GM18867 (cell line): ENCODE results near the gene TOR2A.
"Not testable (repeated sequence)": the region's sequence is repeated elsewhere in the genome, so short reads cannot be mapped to it uniquely, and the experiment has no call there.

Source experiments
- ATAC-seq: cut with Tn5 transposase; IDR thresholded peaks from one replicate; pipeline ENCODE4 v1.9.1; 2021; ENCODE audit warnings: mild to moderate bottlenecking, moderate library complexity; ENCODE audit not compliant: unreplicated experiment

The TOR2A gene

DNA sequence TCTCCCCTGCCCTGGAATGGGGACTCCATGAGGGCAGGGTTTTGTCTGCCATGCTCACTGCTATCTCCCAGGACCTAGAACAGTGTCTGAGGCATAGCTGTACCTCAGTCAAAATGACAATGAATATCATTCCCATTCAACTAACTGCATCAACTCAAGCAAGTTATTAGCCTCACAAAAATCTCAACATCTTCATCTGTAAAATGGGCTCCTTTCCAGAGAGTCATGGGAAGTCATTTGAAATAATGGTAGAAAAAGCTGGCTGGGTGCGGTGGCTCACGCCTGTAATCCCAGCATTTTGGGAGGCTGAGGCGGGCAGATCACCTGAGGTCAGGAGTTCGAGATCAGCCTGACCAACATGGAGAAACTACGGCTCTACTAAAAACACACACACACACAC is 34.0 kb upstream of the TOR2A start:
- ATAC-seq, result no peak

DNA sequence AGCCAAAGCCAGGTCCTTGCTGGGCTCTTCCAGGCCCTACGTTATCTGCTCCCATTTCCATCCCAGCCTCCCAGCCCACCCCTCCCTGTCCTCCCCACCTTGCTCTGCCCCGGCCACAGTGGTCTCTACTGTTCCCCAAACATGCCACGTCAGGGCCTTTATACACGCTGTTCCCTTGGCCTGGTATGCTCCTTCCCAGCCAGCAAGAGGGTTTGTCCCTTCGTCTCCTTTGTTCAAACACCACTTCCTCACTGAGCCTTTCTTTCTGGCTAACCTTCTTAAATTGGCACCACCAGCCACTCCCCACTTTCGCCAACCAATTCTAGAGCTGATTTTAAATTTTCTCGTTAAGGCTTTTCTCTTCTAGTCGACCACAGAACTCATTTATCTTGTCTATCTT is 33.6 kb upstream of the TOR2A start:
- no peak for ATAC-seq

DNA sequence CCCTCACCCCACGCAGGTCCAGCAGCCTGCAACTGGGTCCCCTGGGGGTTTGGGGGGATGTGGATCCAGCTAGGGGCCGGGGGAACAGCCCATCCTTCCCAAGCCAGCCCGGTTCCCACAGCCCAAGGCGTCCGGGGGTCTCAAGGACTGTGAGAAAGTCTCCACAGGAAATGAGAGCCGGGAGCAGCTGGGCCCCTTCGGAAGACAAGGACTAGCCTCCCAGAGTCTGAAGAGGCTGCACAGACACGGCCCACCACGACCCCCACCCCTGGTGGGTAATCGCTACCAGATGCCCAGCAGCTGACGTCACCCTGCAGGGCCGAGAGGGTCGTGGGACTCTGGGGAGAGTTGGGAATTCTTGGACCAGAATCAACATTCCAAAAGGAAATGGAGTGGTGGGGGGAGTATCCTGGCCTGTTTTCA is 32.8 kb upstream of the TOR2A start:
- no peak for ATAC-seq

DNA sequence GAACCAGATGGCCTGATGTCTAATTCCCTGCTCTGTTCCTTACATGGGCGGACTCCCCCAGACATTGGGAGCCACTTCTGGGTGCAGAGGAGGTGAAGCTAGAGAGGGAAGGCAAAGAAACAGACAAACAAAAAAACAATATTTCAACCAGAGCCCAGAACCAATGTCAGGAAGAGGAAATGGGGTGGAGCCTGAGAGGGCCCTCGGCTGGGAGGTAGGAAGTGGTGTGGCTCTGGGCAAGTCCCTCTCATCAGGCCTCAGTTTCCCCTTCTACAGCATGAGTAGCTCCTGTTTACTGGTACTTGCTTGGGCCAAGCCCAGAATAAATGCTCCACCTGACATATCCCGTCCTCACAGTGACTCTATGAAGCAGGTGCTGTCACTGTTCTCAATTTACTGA is 32.3 kb upstream of the TOR2A start:
- ATAC-seq, result no peak

DNA sequence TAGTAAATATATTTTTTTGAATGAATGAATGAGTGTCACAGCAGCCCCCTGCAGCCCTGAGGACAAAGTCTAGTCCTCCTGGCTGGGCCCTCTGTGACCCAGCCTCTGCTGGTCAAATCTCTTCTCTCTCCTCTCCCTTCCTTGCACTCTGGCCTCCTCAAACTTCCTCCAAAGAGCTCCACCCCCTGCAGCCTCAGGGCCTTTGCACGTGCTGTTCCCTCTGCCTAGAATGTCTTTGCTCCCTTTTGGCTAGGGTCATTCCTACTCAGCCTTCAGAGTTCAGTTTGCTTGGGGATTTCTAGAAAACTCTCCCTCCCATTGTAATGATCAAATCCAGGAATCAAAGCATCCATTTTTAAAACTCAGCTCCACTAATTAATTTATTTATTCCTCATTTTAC is 30.3 kb upstream of the TOR2A start:
- ATAC-seq, result no peak

DNA sequence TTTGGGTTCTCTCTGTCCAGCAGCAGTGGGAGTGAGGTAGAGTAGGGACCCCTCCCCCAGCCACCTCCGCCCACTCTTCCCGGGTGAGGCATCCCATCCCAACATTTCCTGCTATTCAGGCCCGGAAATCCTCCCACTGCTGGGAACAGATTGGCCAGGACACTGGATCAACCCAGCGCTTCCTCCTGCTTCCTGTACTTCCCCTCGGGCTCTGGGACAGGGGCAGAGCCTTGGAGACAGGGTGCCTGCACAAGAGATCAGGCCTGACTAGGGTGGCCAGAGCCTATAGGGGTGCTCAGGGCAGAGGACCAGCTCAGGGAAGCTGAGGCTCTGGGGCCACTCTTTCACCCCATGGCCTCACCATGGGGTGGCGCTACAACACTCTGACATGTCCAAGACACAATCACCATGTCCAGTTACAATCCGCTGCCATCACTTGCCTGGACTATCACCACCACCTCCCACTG is 28.9 kb upstream of the TOR2A start:
- ATAC-seq, result no peak

DNA sequence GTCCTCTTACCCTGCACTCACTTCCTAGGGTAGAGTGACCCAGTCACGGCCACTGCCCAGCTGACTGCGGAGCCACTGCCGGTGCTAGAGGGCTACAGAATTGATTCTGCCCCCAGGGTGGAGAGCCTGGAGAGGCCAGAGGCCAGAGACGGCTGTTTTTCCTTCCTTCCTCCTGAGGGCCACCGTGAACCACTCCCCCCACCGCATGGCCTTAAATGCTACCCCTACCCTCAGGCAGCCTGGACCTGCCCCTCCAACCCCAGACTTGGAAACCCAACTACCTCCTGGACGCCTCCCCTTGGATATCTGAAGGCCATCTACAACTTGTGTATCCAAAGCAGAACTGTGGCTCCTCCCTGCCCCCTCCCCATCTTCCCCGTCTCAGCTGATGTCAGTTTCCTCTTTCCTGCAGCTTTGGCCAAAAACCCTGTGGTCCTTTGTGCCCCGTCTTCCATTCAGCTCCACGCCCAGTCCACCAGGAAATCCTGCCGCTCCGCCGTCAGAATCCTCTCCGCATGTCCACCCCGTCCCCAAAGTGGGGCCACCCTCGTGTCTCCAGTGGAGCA is 27.1 kb upstream of the TOR2A start:
- no peak for ATAC-seq

DNA sequence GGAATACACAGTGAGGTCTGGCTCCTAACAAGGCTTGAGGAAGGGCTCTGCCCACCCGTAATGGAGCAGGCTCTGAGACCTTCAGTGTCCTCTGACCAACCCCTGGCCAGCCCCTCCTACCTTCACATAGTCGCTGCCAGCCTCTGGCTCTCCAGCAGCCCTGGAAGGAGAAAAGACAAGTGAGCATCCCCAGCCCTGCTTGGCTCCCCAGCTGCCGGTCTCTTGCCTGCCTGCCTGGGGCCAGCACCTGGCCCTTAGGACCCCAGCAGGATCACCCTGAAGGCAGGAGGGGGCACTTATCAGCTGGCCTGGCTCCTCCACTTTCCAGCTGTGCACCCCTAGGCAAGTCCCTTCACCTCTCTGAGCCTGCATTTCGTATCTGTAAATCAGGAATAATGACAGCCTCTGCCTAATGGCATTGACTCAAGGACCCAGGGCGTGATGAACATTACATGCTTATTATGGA is 26.4 kb upstream of the TOR2A start:
- ATAC-seq, result no peak

DNA sequence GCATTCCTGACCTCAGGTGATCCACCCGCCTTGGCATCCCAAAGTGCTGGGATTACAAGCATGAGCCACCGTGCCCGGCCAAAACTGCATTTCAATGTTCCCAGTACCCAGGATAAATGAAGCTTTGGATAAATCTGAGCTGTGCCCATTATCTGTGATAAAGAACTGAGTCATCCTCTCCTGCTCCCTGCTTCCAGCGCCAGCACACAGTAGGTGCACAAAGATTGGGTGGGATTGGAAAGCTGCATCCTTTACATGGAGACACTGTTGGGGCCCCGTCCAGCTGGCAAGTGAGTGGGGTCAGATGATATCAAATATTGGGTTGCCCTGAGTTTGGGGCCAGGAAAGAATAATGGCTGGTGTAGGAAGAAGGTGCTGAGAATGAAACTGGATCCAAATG is 26.0 kb upstream of the TOR2A start:
- no peak for ATAC-seq

DNA sequence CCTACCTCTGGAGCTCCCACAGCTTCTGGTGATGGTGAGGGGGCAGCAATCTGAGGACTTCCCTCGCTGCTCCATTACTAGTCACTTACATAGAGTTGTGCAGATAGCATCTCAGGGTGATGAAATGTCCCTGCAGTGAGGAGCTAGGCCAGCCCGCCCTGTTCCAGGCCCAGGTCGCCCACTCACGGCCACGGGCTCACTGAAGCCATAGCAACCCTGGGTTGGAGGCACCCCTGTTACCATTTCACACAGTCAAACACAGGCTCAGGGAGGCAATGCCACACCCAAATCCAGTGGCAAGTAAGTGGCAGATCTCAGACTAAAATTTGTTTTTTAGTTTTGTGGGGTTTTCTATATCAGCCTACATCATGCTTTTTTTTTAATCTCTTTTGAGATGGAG is 23.7 kb upstream of the TOR2A start:
- ATAC-seq, result no peak

DNA sequence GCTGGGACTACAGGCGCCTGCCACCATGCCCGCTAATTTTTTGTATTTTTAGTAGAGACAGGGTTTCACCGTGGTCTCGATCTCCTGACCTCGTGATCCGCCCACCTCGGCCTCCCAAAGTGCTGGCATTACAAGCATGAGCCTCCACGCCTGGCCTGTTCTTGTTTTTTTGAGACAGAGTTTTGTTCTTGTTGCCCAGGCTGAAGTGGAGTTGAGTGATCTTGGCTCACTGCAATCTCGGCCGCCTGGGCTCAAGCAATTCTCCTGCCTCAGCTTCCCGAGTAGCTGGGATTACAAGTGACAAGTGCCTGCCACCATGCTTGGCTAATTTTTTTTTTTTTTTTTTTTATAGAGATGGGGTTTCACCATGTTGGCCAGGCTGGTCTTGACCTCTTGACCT is 21.7 kb upstream of the TOR2A start:
- not testable (repeated sequence) for ATAC-seq

DNA sequence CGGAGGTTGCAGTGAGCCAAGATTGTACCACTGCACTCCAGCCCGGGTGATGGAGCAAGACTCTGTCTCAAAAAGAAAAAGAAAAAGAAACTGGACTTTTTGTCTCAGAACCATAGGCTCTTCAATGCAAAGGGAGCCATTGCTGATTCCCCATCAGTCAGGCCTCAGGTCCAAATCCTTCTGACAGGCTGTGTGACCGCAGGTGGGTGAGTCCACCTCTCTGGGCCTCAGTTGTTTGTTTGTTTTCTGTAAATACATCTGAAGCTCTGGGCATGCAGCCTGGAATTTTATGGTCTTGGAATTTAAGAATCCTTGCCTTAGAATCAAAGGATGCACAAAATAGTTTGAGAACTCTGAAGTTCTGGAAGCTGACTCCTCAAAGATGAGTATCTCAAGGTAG is 21.1 kb upstream of the TOR2A start:
- no peak for ATAC-seq

DNA sequence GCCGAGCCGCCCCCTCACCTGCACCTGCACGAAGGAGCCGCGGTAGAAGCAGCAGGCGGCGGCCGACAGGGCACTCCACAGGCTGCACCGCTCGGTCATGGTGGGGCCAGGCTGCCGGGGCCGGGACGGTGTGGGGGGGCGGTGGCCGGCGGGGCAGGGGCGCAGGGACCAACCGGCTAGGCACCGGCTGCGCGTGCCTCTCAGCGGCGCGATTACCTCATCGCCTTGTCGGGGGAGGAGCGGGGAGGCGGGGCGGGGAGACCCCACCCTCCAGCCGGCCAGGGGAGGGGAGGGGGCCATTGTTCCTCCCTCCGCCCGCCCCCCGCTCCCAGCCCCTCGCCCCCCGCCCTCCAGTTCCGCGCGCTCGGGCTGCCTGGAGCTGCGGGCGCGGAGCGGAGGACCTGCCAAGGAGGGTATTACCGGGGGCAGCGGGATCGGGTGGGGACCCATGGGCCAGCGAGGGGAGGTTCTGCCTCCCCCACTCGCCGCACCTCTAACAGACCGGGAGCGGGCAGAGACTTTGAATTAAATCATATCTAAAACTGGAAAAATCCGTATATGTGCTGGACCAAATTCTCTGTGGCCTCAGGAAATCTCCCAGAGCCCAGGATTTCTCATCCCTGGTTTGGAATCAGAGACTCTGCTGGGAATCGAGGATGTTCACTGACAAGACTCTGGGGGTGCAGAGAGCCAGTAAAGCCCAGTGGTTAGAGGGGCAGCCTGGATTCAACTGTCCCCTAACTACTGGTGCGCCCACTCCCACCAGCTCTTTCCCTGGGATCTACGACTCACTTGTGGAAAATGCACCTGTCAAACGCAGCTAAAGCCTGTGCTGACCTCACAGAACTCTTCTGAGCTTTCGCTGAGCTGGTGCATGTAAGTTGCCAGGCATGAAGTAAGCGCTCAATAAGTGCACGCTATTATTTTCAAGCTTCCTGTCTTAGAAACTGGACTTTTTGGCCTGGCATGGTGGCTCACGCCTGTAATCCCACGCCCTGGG is 20.3 kb upstream of the TOR2A start:
- ATAC-seq, result no peak

DNA sequence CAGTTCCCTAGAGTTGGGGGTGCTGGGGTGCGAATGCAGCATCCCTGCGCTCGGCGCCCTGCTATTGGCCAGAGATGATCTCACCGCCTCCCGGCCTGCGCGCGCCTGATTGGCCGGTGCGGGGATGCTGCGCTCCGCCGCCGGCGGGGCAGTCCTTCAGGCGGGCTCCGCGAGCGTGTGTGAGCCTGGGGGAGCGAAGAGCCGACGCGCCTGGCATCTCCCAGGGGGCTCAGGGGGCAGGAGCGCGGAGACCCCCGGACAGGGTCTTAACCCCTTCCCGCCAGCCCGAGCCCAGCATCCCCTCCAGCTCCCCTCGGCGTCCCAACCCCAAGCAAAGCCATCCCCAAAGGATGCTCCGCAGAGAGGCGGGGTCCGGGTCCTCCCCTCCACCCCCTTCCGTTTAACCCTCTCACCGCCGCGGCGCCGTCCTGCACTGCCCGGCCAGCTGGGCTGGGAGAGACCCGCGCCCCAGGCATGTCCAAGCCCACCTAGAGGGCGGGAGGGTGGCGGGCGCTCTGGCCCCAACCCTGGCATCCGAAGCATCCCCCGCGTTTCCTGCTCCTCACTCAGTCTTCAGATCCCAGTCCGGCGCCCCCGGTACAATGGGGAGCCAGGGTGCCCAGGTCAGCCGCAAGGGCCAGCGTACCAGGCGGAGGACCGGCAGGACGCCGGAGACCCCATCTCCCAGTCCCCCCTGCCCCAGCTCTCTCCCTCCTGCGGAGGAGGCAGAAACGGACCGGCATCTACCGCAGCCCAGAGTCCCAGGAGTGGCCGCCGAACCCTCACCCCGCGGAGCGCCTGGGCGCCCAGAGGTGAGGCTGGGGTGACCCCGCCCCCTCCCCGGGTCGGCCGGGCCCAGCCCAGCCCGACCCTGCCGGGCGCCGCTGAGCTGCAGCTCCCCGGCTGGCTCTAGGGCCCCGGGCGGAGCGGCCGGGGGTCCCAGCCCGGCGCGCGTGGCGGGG is 19.3 kb upstream of the TOR2A start:
- ATAC-seq, result no peak

DNA sequence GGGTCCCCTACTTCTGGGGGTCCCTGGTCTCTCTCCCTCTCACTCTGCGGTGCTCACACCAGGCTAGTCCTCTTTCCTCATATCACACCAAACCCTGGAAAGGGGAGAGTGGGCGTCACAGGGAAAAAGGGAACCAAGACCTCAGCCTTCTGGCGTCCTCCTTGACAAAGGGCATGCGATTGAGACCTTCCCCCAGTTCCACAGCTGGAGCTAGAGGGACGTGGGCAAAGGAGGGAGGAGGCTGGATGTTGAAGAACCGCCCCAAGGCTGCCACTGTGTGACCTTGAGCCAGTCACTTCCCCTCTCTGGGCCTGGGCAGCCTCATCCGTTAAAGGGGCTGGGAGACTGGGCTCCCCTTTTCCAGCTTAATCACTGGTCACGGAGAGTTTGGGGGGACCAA is 18.5 kb upstream of the TOR2A start:
- no peak for ATAC-seq

DNA sequence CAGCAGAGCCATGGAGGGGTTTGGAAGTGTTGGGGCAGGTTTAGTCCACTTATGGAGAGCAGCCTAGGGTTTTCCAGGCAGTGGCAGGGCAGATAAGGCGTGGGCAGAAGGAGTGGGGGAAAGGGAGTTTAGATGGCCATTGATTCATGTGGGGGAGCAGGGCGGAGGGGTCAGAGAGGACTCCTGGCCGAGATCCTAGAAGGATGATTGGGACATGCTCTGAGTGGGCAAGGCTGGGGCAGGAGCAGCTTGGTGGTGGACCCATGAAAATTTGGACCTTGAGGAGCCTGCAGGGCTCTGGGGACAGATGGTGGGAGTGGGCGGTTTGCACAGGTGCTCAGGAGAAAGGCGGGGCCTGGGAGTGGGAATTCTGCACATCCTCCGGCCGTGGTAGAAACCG is 18.1 kb upstream of the TOR2A start:
- no peak for ATAC-seq

DNA sequence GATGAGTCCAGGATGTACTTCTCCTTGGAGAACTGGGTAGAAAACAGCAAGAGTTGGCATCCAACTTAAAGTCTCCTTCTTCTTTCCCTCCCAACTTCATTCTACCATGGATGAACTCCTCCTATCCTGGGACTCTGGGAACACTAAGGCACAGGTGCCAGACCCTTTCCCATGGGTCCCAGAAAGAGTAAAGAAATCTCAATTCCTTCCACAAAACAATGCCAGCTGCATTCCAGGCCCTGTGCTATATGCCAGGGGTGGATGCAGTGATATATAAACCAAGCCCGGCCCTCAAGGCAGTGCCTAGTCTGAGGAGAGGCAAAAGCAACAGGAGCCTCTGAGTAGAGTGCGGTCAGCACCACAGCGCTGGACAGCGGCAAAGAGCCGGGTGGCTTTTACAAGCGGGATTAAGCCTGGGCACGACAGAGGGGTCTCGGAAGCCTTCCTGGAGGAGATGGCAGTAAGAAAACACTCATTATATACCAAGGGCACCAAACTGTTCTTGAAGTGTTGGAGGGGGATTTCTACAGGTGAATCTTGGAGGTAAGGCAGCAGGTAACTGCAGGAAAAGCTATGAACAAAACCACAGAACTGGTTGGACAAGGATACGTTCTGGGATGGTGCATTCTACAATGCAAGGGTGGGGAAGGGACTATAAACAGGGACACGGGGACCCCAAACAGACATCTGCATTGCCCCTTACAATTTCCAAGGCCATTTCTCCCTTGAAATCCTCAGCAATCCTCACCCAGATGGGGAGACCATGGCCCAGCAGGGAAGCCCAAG is 16.4 kb upstream of the TOR2A start:
- ATAC-seq, result no peak

DNA sequence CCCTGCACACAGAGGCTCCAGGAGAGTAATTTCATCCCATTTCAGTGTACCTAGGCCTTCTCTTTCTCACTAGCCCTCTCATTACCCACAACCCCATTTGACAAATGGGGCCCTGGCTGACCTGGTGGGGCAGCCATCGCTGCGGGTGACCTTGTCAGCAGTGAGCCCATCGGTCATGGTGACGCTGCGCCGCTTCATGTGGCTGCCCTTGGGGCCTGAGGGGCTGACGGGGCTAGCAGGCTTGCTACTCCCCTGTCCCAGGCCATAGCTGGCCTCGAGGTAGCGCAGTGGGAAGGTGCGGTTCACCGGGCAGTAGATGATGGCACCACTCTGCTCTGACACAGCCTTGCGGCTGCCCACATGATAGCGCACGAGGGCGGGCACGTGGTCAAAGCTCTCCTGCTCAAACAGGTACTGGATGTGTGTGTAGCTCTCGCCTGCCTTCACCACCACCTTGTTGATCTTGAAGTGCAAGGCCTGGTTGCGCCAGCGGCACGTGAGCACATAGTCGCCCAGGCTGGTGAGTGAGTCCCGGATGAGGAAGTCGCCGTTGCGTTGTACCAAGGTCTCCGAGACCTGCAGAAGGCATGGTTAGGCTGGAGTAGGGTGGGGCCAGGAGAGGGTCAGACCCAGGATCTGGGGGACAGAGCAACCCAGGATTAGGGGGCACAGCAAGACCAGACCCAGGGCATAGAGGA is 14.1 kb upstream of the TOR2A start:
- ATAC-seq, result no peak

DNA sequence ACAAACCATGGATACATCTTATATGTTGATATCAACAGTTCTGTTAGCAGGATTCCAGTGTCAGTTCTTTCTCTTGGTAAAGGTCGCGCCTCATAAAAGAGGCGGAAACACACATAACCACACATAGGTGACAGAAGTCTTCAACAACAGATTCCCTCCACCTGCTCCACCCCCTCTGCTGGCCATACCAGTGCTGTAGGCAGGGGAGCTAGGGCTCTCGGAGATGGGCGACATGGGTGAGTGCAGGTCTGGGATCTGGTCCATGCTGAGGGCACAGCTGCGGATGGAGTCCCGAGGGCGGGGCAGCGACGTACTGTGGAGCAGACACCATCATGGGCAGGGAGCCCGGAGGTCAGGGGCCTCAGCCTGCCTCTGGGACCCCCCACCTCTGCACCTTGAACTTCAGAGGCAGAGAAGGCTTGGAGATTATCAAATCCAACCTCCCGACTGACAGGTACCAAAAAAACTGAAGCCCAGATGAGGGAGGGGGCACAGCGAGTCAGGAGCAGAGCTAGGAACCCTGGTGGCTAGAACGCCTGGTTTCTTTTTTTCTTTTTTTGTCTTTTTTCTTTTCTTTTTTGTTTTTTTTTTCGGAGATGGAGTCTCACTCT is 12.0 kb upstream of the TOR2A start:
- no peak for ATAC-seq
